OCI-LY1 (cell line): ENCODE measurements around the gene ITK.
"Not testable (repeated sequence)": the region's sequence is repeated elsewhere in the genome, so short reads cannot be mapped to it uniquely, and the experiment has no call there.

ENCODE experiments used
- H2AFZ ChIP-seq: fragments of 200-600 bp; sonication (generic), shearing (Covaris generic); 2 replicates; pipeline ENCODE4 v1.6.0; 2014; ENCODE audit warnings: antibody characterized with exemption, mild to moderate bottlenecking, low read length
- H3F3A ChIP-seq: fragments of 200-600 bp; sonication (generic), shearing (Covaris generic); 2 replicates; pipeline ENCODE4 v1.6.0; 2014; ENCODE audit warnings: mild to moderate bottlenecking, antibody characterized with exemption, low read length, moderate library complexity; ENCODE audit not compliant: insufficient read depth
- H3K27ac ChIP-seq: fragments of 200-600 bp; sonication (generic); 2 replicates; pipeline ENCODE4 v1.5.1; 2014; ENCODE audit warnings: low read length, mixed run types, mild to moderate bottlenecking, low read depth; ENCODE audit not compliant: poor library complexity, severe bottlenecking
- H3K27me3 ChIP-seq: fragments of 200-600 bp; sonication (generic); 2 replicates; pipeline ENCODE4 v1.6.0; 2014; ENCODE audit warnings: antibody characterized with exemption, mild to moderate bottlenecking, low read length, moderate library complexity; ENCODE audit not compliant: insufficient read depth
- H3K36me3 ChIP-seq: fragments of 200-600 bp; sonication (generic); 2 replicates; pipeline ENCODE4 v1.6.1; 2014; ENCODE audit warnings: mild to moderate bottlenecking, antibody characterized with exemption, low read length, moderate library complexity, mixed read lengths; ENCODE audit not compliant: insufficient read depth
- H3K4me1 ChIP-seq: fragments of 200-600 bp; sonication (generic); 2 replicates; pipeline ENCODE4 v1.5.1; 2014; ENCODE audit warnings: mild to moderate bottlenecking, low read length, moderate library complexity; ENCODE audit not compliant: insufficient read depth, severe bottlenecking
- H3K4me2 ChIP-seq: fragments of 200-600 bp; sonication (generic), shearing (Covaris generic); 2 replicates; pipeline ENCODE4 v1.6.1; 2014; ENCODE audit warnings: low read length
- H3K4me3 ChIP-seq: fragments of 200-600 bp; sonication (generic); 2 replicates; pipeline ENCODE4 v1.5.1; 2014; ENCODE audit warnings: low read length, low read depth, mild to moderate bottlenecking, mixed read lengths; ENCODE audit not compliant: poor library complexity, severe bottlenecking
- H3K79me2 ChIP-seq: fragments of 200-600 bp; shearing (Covaris generic); 2 replicates; pipeline ENCODE4 v1.6.1; 2016; ENCODE audit warnings: mixed run types, low read length, mixed read lengths; ENCODE audit not compliant: insufficient read depth
- H3K9ac ChIP-seq: fragments of 200-600 bp; sonication (generic), shearing (Covaris generic); 2 replicates; pipeline ENCODE4 v1.6.1; 2014; ENCODE audit warnings: mild to moderate bottlenecking, low read length, mixed read lengths
- H3K9me2 ChIP-seq: fragments of 200-600 bp; sonication (generic), shearing (Covaris generic); 2 replicates; pipeline ENCODE4 v1.6.1; 2014; ENCODE audit warnings: low read depth, mild to moderate bottlenecking, low read length, mixed read lengths
- H3K9me3 ChIP-seq: fragments of 200-600 bp; shearing (Covaris generic); 2 replicates; pipeline ENCODE4 v1.6.1; 2014; ENCODE audit warnings: low read length, mixed read lengths
- H4K20me1 ChIP-seq: fragments of 200-600 bp; sonication (generic), shearing (Covaris generic); 2 replicates; pipeline ENCODE4 v1.6.0; 2016; ENCODE audit warnings: mild to moderate bottlenecking, low read length; ENCODE audit not compliant: insufficient read depth
- EZH2 ChIP-seq: fragments of 200-600 bp; sonication (generic), shearing (Covaris generic); IDR thresholded peaks from 2 replicates; pipeline ENCODE4 v1.8.0; 2017; ENCODE audit warnings: borderline replicate concordance, mixed run types, mild to moderate bottlenecking, antibody characterized with exemption, low read length, moderate library complexity, mixed read lengths
- TF ChIP-seq, protein P1 (sequence below): fragments of 200-600 bp; sonication (generic), shearing (Covaris generic); IDR thresholded peaks from 2 replicates; pipeline ENCODE4 v1.5.1; 2017; ENCODE audit warnings: mild to moderate bottlenecking, antibody characterized with exemption, low read length, moderate library complexity, mixed read lengths

Gene ITK

GRCh38 chr5:157236423-157236822 lies 55.8 kb downstream of the ITK start:
- no peaks in the 10 kb centered on the region for H3K79me2 ChIP-seq
- TF ChIP-seq EZH2 = no peak
- TF ChIP-seq, protein P1, sequence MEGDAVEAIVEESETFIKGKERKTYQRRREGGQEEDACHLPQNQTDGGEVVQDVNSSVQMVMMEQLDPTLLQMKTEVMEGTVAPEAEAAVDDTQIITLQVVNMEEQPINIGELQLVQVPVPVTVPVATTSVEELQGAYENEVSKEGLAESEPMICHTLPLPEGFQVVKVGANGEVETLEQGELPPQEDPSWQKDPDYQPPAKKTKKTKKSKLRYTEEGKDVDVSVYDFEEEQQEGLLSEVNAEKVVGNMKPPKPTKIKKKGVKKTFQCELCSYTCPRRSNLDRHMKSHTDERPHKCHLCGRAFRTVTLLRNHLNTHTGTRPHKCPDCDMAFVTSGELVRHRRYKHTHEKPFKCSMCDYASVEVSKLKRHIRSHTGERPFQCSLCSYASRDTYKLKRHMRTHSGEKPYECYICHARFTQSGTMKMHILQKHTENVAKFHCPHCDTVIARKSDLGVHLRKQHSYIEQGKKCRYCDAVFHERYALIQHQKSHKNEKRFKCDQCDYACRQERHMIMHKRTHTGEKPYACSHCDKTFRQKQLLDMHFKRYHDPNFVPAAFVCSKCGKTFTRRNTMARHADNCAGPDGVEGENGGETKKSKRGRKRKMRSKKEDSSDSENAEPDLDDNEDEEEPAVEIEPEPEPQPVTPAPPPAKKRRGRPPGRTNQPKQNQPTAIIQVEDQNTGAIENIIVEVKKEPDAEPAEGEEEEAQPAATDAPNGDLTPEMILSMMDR = no peak
- H3K4me2 ChIP-seq = no peak overlapping the region
- H3F3A ChIP-seq = no peaks in the 10 kb centered on the region
- H3K27ac ChIP-seq = no peak overlapping the region
- no peaks in the 10 kb centered on the region for H3K9me3 ChIP-seq
- H3K9ac ChIP-seq = no peak overlapping the region
- no peaks in the 10 kb centered on the region for H3K4me1 ChIP-seq
- H2AFZ ChIP-seq = no peak overlapping the region
- H3K36me3 ChIP-seq = peaks cover 85% of the 10 kb centered on the region
- H3K27me3 ChIP-seq = no peaks in the 10 kb centered on the region
- no peaks in the 10 kb centered on the region for H4K20me1 ChIP-seq
- no peaks in the 10 kb centered on the region for H3K9me2 ChIP-seq
- H3K4me3 ChIP-seq = no peak overlapping the region

- H3K9me3 ChIP-seq = no peaks in the 10 kb centered on the region
Observed at GRCh38 chr5:157241483-157241882, 60.8 kb downstream of the ITK start.

DNA sequence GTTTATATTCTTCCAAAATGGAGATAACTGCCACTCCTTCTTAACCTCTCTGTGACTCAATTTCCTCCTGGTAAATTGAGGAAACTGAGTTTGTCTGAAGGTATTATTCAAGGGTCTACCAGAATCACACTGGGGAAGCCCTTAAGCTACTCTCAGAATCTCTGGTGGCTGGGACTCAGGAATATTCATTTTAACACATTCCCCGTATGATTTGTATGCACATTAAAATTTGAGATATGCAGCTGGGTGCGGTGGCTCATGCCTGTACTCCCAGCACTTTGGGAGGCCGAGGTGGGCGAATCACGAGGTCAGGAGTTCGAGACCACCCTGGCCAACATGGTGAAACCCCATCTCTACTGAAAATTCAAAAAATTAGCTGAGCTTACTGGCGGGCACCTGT lies 64.1 kb downstream of the ITK start:
- H3K27me3 ChIP-seq, H3K9me3 ChIP-seq, H3K4me1 ChIP-seq, H4K20me1 ChIP-seq, H3F3A ChIP-seq, H3K9ac ChIP-seq, H3K27ac ChIP-seq, H3K79me2 ChIP-seq, H3K9me2 ChIP-seq, H3K4me2 ChIP-seq, H2AFZ ChIP-seq, H3K4me3 ChIP-seq: not testable (repeated sequence)
- H3K36me3 ChIP-seq = peaks cover 93% of the 10 kb centered on the region

More at GRCh38 chr5:157241483-157241882, 60.8 kb downstream of the ITK start:
- Histone ChIP-seq H3K9me2 (no peaks in the 10 kb centered on the region), H3K36me3 (peaks cover 92% of the 10 kb centered on the region), H3K27me3 (no peaks in the 10 kb centered on the region), H3K27ac (no peak overlapping the region), H2AFZ (no peak overlapping the region), H3K79me2 (no peaks in the 10 kb centered on the region), H4K20me1 (no peaks in the 10 kb centered on the region), H3K4me1 (no peaks in the 10 kb centered on the region), H3K4me3 (no peak overlapping the region), H3K4me2 (no peak overlapping the region), H3K9ac (no peak overlapping the region), H3F3A (no peaks in the 10 kb centered on the region)
- no peak for TF ChIP-seq EZH2
- TF ChIP-seq, protein P1 = no peak

DNA sequence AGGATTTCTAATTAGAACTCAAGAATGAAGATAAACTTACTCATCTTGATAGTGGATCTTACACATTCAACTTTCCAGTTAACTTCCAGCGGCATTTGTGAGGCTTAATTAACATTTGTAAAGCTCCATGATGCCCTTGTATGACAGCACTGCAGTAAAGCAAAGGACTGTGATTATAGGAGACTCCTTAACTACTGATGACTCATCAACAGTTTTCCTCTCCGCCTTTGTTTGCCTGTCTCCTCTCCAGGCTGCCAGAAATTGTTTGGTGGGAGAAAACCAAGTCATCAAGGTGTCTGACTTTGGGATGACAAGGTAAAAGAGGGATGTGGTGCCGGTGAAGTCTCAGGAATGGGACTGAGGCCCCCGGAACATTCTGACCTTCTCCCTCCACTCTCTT lies 64.8 kb downstream of the ITK start:
- H3F3A ChIP-seq = no peaks in the 10 kb centered on the region
- peaks cover 93% of the 10 kb centered on the region for H3K36me3 ChIP-seq
- no peak overlapping the region for H3K27ac ChIP-seq
- no peaks in the 10 kb centered on the region for H3K79me2 ChIP-seq
- no peak overlapping the region for H3K4me2 ChIP-seq
- no peaks in the 10 kb centered on the region for H3K9me3 ChIP-seq
- H3K27me3 ChIP-seq = no peaks in the 10 kb centered on the region
- H3K4me1 ChIP-seq = no peaks in the 10 kb centered on the region
- TF ChIP-seq, protein P1 = no peak
- TF ChIP-seq EZH2 = no peak
- H3K9ac ChIP-seq = no peak overlapping the region
- no peak overlapping the region for H3K4me3 ChIP-seq
- H4K20me1 ChIP-seq = no peaks in the 10 kb centered on the region
- no peaks in the 10 kb centered on the region for H3K9me2 ChIP-seq
- H2AFZ ChIP-seq = no peak overlapping the region
